H1 (cell line): Measurements from ENCODE around the gene PPME1.

Source experiments
- BACH1 ChIP-seq: IDR thresholded peaks from 2 replicates; pipeline ENCODE4 v1.6.1; 2012; ENCODE audit warnings: low read length, improper control_type of control experiment
- CBX5 ChIP-seq: fragments of 300-800, 300-1000 bp; sonication (generic); IDR thresholded peaks from 2 replicates; pipeline ENCODE4 v1.7.1; 2016; ENCODE audit warnings: antibody characterized with exemption, low read length, low read depth
- CHD2 ChIP-seq: IDR thresholded peaks from 2 replicates; pipeline ENCODE4 v1.6.1; 2012; ENCODE audit warnings: low read length, improper control_type of control experiment
- EZH2 ChIP-seq: fragments of 200-600 bp; sonication (generic); IDR thresholded peaks from 2 replicates; pipeline ENCODE4 v1.7.1; 2012; ENCODE audit warnings: low read depth, mild to moderate bottlenecking, moderate library complexity, low read length, inconsistent platforms; ENCODE audit not compliant: severe bottlenecking
- KDM5A ChIP-seq: fragments of 200-600 bp; IDR thresholded peaks from 2 replicates; pipeline ENCODE4 v1.7.1; 2012; ENCODE audit warnings: mild to moderate bottlenecking, low read length, inconsistent platforms, mixed read lengths
- NRF1 ChIP-seq: IDR thresholded peaks from 2 replicates; pipeline ENCODE4 v1.6.1; 2011; ENCODE audit warnings: mild to moderate bottlenecking, low read depth, low read length, improper control_type of control experiment
- POLR2A ChIP-seq, 2 experiments: IDR thresholded peaks; 1 replicate in 1 of 2; 2 replicates in 1 of 2; pipeline ENCODE4 v1.6.1; 2011; ENCODE audit warnings: low read depth in 2 of 2, low read length in 2 of 2, mild to moderate bottlenecking in 2 of 2; ENCODE audit errors: control extremely low read depth in 1 of 2
- RAD21 ChIP-seq, 2 experiments: IDR thresholded peaks in 1 of 2; conservative IDR thresholded peaks in 1 of 2; 2 replicates each; pipeline ENCODE4 v1.6.1; 2011; ENCODE audit warnings: low read depth in 2 of 2, low read length in 2 of 2, improper control_type of control experiment in 1 of 2, inconsistent platforms in 1 of 2, mild to moderate bottlenecking in 1 of 2, moderate library complexity in 1 of 2
- RFX5 ChIP-seq: IDR thresholded peaks from 2 replicates; pipeline ENCODE4 v1.6.1; 2011; ENCODE audit warnings: low read depth, low read length, improper control_type of control experiment, borderline replicate concordance
- SIN3A ChIP-seq, 2 experiments: IDR thresholded peaks in 1 of 2; conservative IDR thresholded peaks in 1 of 2; 2 replicates each; pipeline ENCODE4 v1.6.1; 2011 to 2012; ENCODE audit warnings: low read length in 2 of 2, improper control_type of control experiment in 1 of 2, low read depth in 1 of 2, mild to moderate bottlenecking in 1 of 2
- SP2 ChIP-seq: IDR thresholded peaks from 2 replicates; pipeline ENCODE4 v1.6.1; 2012; ENCODE audit warnings: mild to moderate bottlenecking, low read length, inconsistent platforms
- ZNF274 ChIP-seq: IDR thresholded peaks from 2 replicates; pipeline ENCODE4 v1.7.0; 2012; ENCODE audit warnings: low read length, borderline replicate concordance; ENCODE audit errors: extremely low read depth
- TF ChIP-seq, protein P1 (sequence below), 3 experiments: IDR thresholded peaks; 1 replicate in 2 of 3; 2 replicates in 1 of 3; pipeline versions ENCODE4 v1.5.1 to v1.6.1; 2011; ENCODE audit warnings: low read length in 3 of 3, mild to moderate bottlenecking in 3 of 3, inconsistent platforms in 2 of 3, low read depth in 1 of 3, moderate library complexity in 1 of 3; ENCODE audit not compliant: insufficient read depth in 1 of 3; ENCODE audit errors: control extremely low read depth in 1 of 3

GRCh38 chr11:74205181-74205580 lies 34.1 kb downstream of the PPME1 start:
- TF ChIP-seq EZH2 (no peak), POLR2A (IDR thresholded peaks at IDR 0.05; ENCODE audit: control extremely low read depth in 1 of 2, low read depth in 2 of 2, low read length in 2 of 2) (no peak), RFX5 (no peak), SIN3A (conservative IDR thresholded peaks at IDR 0.05 in 1 of 2, IDR thresholded peaks at IDR 0.05 in 1 of 2; ENCODE audit: low read depth in 1 of 2, low read length in 2 of 2) (no peak), RAD21 (IDR thresholded peaks at IDR 0.05 in 1 of 2, conservative IDR thresholded peaks at IDR 0.05 in 1 of 2; ENCODE audit: low read depth in 2 of 2, low read length in 2 of 2) (no peak), ZNF274 (no peak), CHD2 (no peak), NRF1 (no peak), CBX5 (no peak), BACH1 (no peak), SP2 (no peak), KDM5A (no peak)
- TF ChIP-seq, protein P1, sequence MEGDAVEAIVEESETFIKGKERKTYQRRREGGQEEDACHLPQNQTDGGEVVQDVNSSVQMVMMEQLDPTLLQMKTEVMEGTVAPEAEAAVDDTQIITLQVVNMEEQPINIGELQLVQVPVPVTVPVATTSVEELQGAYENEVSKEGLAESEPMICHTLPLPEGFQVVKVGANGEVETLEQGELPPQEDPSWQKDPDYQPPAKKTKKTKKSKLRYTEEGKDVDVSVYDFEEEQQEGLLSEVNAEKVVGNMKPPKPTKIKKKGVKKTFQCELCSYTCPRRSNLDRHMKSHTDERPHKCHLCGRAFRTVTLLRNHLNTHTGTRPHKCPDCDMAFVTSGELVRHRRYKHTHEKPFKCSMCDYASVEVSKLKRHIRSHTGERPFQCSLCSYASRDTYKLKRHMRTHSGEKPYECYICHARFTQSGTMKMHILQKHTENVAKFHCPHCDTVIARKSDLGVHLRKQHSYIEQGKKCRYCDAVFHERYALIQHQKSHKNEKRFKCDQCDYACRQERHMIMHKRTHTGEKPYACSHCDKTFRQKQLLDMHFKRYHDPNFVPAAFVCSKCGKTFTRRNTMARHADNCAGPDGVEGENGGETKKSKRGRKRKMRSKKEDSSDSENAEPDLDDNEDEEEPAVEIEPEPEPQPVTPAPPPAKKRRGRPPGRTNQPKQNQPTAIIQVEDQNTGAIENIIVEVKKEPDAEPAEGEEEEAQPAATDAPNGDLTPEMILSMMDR (IDR thresholded peaks at IDR 0.05; ENCODE audit: control extremely low read depth in 1 of 3, insufficient read depth in 1 of 3, low read depth in 1 of 3, low read length in 3 of 3): no peak
